Activated T-helper 17 cell treated with anti-CD3 and anti-CD28 coated beads, Interleukin-2, amount 50 U/mL, for 72 hours (primary cell): Measurements from ENCODE around the gene EPB41L2. TPM values are rescaled to one million over a fixed set of nuclear protein-coding genes. Genes with fewer than 3 reads are reported as not detected.
"Not testable (repeated sequence)": the region's sequence is repeated elsewhere in the genome, so short reads cannot be mapped to it uniquely, and the experiment has no call there.

Source experiments
- ATAC-seq: fragments of 150-1000 bp; cut with Tn5 transposase; replicated peaks from 2 replicates; pipeline ENCODE4 v1.10.0; 2021; ENCODE audit warnings: mild to moderate bottlenecking, moderate library complexity
- H3K27ac Mint-ChIP-seq: one replicate; pipeline ENCODE4 v1.8.0; 2022; ENCODE audit warnings: mixed read lengths
- H3K27me3 Mint-ChIP-seq: one replicate; pipeline ENCODE4 v1.8.0; 2022; ENCODE audit warnings: mixed read lengths
- H3K36me3 Mint-ChIP-seq: one replicate; pipeline ENCODE4 v1.8.0; 2022; ENCODE audit warnings: low read depth, mild to moderate bottlenecking, mixed read lengths
- H3K4me1 Mint-ChIP-seq: one replicate; pipeline ENCODE4 v1.8.0; 2022; ENCODE audit warnings: mixed read lengths
- H3K4me3 Mint-ChIP-seq: one replicate; pipeline ENCODE4 v1.8.0; 2022; ENCODE audit warnings: mild to moderate bottlenecking, mixed read lengths
- H3K9me3 Mint-ChIP-seq: one replicate; pipeline ENCODE4 v1.8.0; 2022; ENCODE audit warnings: mixed read lengths
- total RNA-seq, 2 donors: library from RNA; stranded (reverse); gene quantifications; one replicate each; pipeline ENCODE4 v1.2.3, GENCODE V29; 2022

The EPB41L2 gene
- total RNA-seq, 2 donors from 2014 or later = 31.0 to 49.3 TPM

DNA sequence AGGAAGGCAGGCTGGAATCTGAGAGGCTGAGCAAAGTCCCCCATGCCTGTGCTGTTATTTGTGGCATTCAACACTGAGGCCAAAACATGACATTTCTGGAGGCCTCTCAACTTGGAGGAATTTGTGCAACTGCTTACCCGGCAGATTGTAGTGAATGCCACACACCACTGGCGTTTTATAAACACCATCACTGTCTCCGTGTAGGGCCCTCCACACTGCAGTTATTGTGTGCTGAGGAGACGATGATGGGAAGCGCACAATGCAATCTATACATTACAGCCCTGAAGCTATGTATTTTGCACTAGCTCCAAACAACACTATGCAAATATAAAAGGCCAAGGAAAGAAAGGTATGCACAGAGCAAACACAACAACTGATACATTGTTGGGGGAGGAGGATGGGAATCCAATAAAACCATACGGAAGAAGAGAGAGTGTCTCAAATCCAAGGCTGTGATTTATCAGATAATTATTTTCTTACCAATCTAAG, 129.3 kb downstream of the EPB41L2 start:
- no peaks in the 10 kb centered on the region for H3K27me3 Mint-ChIP-seq
- H3K4me3 Mint-ChIP-seq = no peak overlapping the region
- no peaks in the 10 kb centered on the region for H3K9me3 Mint-ChIP-seq
- H3K36me3 Mint-ChIP-seq = no peaks in the 10 kb centered on the region
- no peak for ATAC-seq
- H3K4me1 Mint-ChIP-seq = no peaks in the 10 kb centered on the region
- no peak overlapping the region for H3K27ac Mint-ChIP-seq

DNA sequence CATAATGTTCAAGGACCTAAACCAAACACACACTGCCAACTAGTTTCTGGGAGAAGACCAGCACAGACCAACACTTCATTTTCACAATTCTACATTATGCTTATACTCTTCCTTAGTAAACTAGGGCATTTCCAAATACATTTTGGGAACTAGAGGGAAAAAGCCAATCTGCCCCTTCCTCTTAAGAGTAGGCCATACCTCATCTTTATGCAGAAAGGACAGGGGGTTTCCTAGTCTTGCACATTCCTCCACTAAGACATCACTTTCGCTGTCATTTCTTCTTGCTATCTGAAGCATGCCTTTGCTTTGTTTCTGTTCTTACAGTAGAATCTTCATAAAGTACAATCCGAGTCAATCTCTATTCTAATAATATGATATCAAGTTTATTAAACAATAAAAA, 130.1 kb downstream of the EPB41L2 start:
- Mint-ChIP-seq H3K4me3 (no peak overlapping the region), H3K27ac (no peak overlapping the region), H3K9me3 (no peaks in the 10 kb centered on the region), H3K27me3 (no peaks in the 10 kb centered on the region), H3K36me3 (no peaks in the 10 kb centered on the region), H3K4me1 (no peaks in the 10 kb centered on the region)
- no peak for ATAC-seq

DNA sequence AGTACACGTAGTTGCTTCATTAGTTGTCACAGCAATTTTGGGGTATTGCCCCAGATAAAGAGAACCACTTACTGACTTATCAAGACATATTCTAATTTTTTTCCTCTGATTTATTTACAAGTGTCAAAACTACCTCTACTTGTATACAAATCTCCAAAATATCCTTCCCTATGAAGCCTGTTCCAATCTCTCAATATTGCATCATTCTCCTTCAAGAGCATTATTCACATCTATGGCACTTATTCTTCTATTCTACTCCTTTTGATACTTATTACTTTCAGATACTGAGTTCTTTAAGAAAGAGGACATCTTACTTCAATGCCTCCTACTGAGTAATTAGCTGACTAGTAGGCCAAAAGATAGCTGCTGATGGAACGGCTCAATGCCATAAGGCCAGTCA, 130.6 kb downstream of the EPB41L2 start:
- H3K36me3 Mint-ChIP-seq = no peaks in the 10 kb centered on the region
- no peaks in the 10 kb centered on the region for H3K4me1 Mint-ChIP-seq
- H3K27ac Mint-ChIP-seq = no peak overlapping the region
- H3K9me3 Mint-ChIP-seq = no peaks in the 10 kb centered on the region
- H3K27me3 Mint-ChIP-seq = no peaks in the 10 kb centered on the region
- H3K4me3 Mint-ChIP-seq = no peak overlapping the region
- no peak for ATAC-seq

DNA sequence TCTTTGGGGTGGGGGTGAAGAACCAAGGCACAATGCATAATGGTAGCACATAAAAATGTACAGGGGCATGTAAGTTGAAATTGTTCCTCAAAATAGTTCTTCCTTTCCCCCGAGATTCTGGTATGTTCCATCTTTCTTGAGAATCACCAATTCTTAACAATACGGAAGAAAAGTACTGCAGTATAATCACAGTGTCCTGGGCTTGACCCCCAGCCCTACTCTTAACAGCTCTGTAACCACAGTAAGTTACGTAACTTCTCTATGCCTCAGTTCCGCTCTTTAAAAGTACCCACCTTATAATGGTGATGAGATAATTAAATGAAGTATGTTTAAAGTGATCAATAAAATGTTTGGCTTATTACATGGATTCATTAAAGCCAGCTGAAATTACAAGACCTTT, 131.4 kb downstream of the EPB41L2 start:
- Mint-ChIP-seq H3K4me3 (no peak overlapping the region), H3K27ac (no peak overlapping the region), H3K4me1 (no peaks in the 10 kb centered on the region), H3K36me3 (no peaks in the 10 kb centered on the region), H3K9me3 (no peaks in the 10 kb centered on the region), H3K27me3 (no peaks in the 10 kb centered on the region)
- no peak for ATAC-seq

DNA sequence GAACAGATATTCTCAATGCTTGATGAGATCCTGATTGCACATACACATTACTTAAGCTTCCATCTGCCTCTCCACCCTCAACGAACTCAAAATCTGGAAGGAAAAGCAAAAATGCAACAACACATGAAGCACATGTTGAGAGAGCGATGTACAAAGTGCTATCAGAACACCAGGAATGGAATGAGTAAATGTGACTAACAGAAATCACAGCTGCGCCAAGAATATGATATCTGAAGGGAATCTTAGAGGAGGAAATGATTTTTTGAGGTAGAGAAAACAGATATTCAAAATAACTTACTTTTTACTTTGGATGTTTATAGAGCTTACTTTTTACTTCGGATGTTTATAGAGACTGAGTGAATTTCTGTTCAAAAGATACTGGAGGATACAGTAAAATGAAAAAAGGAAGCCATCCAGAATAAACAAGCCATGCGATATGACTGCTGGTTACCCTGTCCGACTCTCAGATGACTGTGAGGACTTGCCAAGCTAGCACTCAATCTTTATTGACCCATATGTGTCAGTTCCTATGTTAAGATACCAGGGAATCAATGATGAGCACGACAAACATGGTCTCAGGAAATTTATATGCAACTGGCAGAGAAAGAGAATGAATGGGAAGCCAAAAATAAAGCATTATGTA, 133.9 kb downstream of the EPB41L2 start:
- H3K27me3 Mint-ChIP-seq = no peaks in the 10 kb centered on the region
- no peaks in the 10 kb centered on the region for H3K9me3 Mint-ChIP-seq
- H3K4me3 Mint-ChIP-seq = no peak overlapping the region
- no peaks in the 10 kb centered on the region for H3K4me1 Mint-ChIP-seq
- ATAC-seq = no peak
- H3K36me3 Mint-ChIP-seq = no peaks in the 10 kb centered on the region
- no peak overlapping the region for H3K27ac Mint-ChIP-seq

DNA sequence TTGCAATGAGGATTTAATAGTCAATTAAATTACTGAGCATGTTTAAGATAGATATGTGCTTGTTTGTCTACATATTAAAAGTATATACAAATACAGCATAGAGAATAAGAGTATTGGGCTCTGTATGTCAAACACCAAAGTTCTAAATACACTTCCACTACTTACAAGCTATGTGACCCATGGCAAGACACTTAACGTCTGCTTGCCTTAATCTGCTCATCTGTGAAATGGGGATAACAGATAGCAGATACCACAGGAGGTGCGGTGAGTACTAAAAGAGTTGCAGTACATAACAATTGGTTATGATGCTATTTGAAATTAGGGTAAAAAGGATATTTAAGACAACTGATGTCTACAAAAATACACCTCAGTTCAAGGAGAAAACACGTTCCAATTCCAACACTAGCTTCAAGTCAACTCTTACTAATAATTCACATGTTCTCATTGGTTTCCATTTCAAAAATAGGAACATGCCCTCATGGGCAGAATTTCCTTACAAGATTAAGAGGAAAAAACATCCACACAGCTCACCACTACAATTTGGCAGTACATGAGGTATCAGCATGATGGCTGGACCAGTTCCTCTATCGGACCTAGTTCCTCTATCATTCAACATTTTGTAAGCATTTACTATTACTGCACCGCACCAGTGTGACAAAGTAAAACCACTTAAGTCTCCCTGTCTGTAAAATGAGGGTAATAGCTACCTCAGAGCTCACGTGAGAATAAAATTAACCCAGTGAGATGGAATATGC, 134.7 kb downstream of the EPB41L2 start:
- no peak overlapping the region for H3K27ac Mint-ChIP-seq
- no peaks in the 10 kb centered on the region for H3K4me1 Mint-ChIP-seq
- no peaks in the 10 kb centered on the region for H3K36me3 Mint-ChIP-seq
- H3K27me3 Mint-ChIP-seq = no peaks in the 10 kb centered on the region
- ATAC-seq = no peak
- H3K4me3 Mint-ChIP-seq = no peak overlapping the region
- no peaks in the 10 kb centered on the region for H3K9me3 Mint-ChIP-seq

DNA sequence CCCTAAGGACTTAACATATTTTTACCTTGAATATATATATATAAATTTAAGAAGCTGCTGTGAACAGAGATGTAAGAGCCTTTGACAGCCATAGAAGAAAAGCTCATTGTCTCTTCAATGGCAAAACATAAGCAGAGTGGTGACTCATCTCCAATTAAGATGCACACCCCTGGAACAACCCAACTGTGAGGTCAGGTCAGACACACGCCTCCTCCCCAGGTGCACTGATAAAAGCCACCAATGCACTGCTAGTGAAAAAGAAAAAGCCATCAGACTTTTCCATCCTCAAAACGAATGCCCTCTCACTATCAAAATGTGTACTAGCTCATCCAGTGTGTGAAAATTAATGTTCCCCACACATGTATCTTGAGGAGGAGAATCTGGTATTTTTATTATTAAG, 135.7 kb downstream of the EPB41L2 start:
- no peaks in the 10 kb centered on the region for H3K36me3 Mint-ChIP-seq
- ATAC-seq = no peak
- H3K27me3 Mint-ChIP-seq = no peaks in the 10 kb centered on the region
- H3K9me3 Mint-ChIP-seq = no peaks in the 10 kb centered on the region
- H3K4me1 Mint-ChIP-seq = no peaks in the 10 kb centered on the region
- H3K27ac Mint-ChIP-seq = no peak overlapping the region
- no peak overlapping the region for H3K4me3 Mint-ChIP-seq

DNA sequence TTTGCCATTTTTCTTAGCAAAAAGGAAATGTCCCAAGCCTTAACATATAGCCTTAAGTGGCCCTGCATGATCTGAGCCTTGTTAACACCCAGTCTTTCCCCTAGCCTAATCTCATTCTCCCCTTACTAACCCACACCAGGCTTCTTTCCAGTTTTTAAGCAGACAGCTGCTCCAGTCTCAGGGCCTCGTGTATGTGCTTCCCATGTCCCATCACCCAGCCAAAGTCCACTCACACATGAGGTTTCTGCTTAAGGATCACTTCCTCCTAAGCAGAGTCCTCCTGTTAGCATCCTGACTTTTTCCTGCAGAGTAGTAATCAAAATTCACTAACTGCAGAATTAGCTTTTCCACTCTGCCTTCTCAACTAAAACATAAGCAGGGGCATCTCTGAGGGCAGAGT, 139.7 kb downstream of the EPB41L2 start:
- no peaks in the 10 kb centered on the region for H3K27me3 Mint-ChIP-seq
- no peaks in the 10 kb centered on the region for H3K4me1 Mint-ChIP-seq
- H3K36me3 Mint-ChIP-seq = no peaks in the 10 kb centered on the region
- ATAC-seq = no peak
- no peak overlapping the region for H3K27ac Mint-ChIP-seq
- no peaks in the 10 kb centered on the region for H3K9me3 Mint-ChIP-seq
- H3K4me3 Mint-ChIP-seq = no peak overlapping the region

DNA sequence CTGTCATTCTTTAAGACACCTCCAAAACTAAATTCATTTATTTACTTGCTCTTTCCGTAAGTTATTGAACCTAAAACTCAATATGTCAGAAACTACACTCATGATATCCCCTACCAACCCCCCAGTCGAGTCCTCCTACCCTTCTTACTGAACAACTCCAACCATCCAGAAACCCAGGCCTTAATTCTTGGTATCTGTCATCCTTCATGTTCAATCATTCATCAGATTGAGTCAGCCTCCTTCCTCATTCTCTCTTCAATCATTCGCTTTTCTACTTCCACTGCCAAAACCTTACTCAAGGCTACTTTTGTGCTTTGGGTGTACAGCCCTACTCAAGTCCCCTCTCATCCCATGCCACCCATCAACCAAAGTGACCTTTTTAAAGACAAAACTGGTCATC, 140.1 kb downstream of the EPB41L2 start:
- Mint-ChIP-seq H3K36me3 (no peaks in the 10 kb centered on the region), H3K9me3 (no peaks in the 10 kb centered on the region), H3K27me3 (no peaks in the 10 kb centered on the region), H3K4me3 (no peak overlapping the region), H3K4me1 (no peaks in the 10 kb centered on the region), H3K27ac (no peak overlapping the region)
- ATAC-seq = no peak

DNA sequence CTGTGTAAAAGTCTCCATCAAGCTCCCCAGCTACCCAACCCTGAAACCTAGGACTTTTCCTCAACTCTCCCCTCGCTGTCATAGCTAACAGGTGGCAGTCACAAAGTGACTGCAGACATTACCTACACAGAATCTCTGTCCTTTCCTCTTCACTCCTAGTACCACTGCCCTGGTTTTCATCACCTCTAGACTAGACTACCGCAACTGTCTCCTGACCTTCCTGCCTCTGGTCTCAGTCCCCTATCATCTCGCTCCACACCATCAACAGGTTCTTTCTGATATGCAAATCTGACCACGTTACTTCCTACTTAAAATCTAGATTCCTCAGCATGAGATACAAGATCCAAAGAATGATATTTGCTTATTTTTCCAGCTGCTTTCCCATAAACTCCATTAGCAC, 142.1 kb downstream of the EPB41L2 start:
- no peaks in the 10 kb centered on the region for H3K9me3 Mint-ChIP-seq
- no peak overlapping the region for H3K4me3 Mint-ChIP-seq
- no peaks in the 10 kb centered on the region for H3K36me3 Mint-ChIP-seq
- ATAC-seq = no peak
- no peak overlapping the region for H3K27ac Mint-ChIP-seq
- no peaks in the 10 kb centered on the region for H3K4me1 Mint-ChIP-seq
- H3K27me3 Mint-ChIP-seq = no peaks in the 10 kb centered on the region

DNA sequence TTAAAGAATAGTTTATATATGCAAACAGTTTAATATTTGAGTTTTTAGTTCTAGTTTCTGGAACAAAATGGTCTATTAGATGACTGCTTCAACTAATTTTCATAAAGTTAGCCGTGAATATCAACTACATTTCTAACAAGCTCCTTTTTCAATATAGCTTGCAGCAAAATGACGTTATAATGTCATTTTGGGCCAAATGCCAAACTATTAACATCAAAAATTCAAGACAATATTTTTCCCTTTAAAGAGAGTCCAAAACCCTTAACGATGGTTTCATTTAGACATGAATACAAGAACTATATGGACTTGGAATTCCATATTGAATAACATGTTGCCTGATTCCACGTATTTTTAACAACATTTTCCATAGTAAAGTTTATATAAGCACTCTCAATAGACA, 144.9 kb downstream of the EPB41L2 start:
- ATAC-seq = no peak
- H3K27ac Mint-ChIP-seq = no peak overlapping the region
- H3K4me3 Mint-ChIP-seq = no peak overlapping the region
- peaks cover 2% of the 10 kb centered on the region for H3K4me1 Mint-ChIP-seq
- no peaks in the 10 kb centered on the region for H3K9me3 Mint-ChIP-seq
- no peaks in the 10 kb centered on the region for H3K27me3 Mint-ChIP-seq
- no peaks in the 10 kb centered on the region for H3K36me3 Mint-ChIP-seq

DNA sequence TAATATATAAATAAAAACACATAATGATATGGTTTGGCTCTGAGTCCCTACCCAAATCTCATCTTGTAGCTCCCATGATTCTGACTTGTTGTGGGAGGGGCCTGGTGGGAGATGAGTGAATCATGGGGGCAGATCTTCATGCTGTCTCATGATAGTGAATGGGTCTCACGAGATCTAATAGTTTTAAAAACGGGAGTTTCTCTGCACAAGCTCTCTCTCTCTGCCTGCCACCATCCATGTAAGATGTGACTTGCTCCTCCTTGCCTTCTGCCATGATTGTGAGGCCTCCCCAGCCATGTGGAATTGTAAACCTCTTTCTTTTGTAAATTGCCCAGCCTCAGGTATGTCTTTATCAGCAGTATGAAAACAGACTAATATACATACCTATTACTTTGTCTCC, 147.4 kb downstream of the EPB41L2 start:
- not testable (repeated sequence) for H3K27me3 Mint-ChIP-seq, H3K4me3 Mint-ChIP-seq, H3K9me3 Mint-ChIP-seq, ATAC-seq, H3K27ac Mint-ChIP-seq, H3K36me3 Mint-ChIP-seq
- peaks cover 11% of the 10 kb centered on the region for H3K4me1 Mint-ChIP-seq

DNA sequence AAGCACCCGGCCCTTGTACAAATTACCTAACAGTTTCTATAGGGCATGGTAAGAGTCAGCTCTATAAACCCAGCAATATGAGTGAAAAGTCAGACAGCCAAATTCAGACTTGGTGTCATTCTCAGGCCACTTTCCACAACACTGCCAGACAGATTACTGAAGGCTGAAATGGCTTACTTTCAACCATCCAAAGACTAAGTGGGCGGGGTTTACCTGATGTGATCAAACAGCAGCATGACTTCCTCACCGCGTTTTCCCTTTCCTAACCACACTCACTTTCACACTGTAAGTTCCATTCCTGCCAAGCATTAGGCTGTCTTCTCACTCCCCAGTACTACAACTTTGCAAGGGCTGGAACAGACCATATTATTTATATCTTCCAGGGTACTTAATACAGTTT, 149.9 kb downstream of the EPB41L2 start:
- H3K27ac Mint-ChIP-seq = no peak overlapping the region
- peaks cover 11% of the 10 kb centered on the region for H3K4me1 Mint-ChIP-seq

DNA sequence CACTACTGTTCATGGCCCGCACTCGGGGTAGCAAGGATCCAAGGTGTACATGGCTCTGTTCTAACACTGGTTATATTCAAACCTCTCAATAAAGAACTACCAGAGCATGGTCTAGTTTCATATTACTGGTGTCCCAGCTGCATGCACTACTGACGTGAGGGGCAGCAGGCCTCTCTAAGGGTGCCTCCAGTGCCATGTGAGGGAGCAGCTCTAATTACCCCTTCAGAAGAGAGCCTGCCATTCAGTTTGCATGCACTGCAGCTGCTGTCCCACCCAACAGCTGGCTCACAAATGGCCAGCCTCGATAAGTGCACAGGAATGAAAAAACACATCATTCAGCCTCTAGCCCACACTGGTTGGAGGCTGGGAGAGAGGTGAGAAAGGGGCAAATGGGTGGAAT, 150.6 kb downstream of the EPB41L2 start:
- Mint-ChIP-seq H3K27ac (no peak overlapping the region), H3K4me3 (no peak overlapping the region), H3K4me1 (peaks cover 11% of the 10 kb centered on the region), H3K27me3 (no peaks in the 10 kb centered on the region), H3K9me3 (peaks cover 4% of the 10 kb centered on the region), H3K36me3 (no peaks in the 10 kb centered on the region)
- ATAC-seq = no peak

More for the DNA sequence above, 149.9 kb downstream of the EPB41L2 start:
- ATAC-seq = peak; percentile 75
- no peaks in the 10 kb centered on the region for H3K27me3 Mint-ChIP-seq
- no peak overlapping the region for H3K4me3 Mint-ChIP-seq
- H3K36me3 Mint-ChIP-seq = no peaks in the 10 kb centered on the region
- peaks cover 4% of the 10 kb centered on the region for H3K9me3 Mint-ChIP-seq

DNA sequence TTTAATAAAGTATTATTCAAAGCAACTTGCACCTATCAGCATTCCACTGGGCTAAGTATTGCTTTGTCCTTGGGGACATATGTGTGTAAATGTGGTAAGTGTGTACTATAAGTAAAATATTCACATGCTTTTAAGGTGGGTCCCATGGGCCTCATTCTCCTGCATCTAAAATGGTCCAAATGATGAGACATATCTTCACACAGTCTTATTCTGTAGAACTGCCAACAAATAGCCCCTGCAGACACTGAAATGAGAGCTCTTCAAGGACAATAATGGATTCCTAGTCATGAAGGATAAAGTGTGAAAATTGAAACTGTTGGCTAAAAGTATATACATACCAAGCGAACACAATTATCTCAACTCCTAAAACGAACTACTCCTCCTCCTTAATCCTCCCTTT, 154.1 kb downstream of the EPB41L2 start:
- H3K9me3 Mint-ChIP-seq = peaks cover 4% of the 10 kb centered on the region
- no peaks in the 10 kb centered on the region for H3K27me3 Mint-ChIP-seq
- no peak overlapping the region for H3K27ac Mint-ChIP-seq
- H3K4me1 Mint-ChIP-seq = peaks cover 11% of the 10 kb centered on the region
- no peak overlapping the region for H3K4me3 Mint-ChIP-seq
- no peak for ATAC-seq
- no peaks in the 10 kb centered on the region for H3K36me3 Mint-ChIP-seq
